NCI-H1105 (cell line): ENCODE data around the gene GZF1.

ENCODE experiments used
- DNase-seq: peaks from one replicate; lab custom pipeline; 2025; lab: John Stamatoyannopoulos, UW

GZF1 gene

GRCh38 chr20:23369072-23369823, 7.3 kb downstream of the GZF1 start:
- DNase-seq = no peak

GRCh38 chr20:23370274-23370673, 8.3 kb downstream of the GZF1 start:
- DNase-seq = no peak

GRCh38 chr20:23370873-23371272, 8.9 kb downstream of the GZF1 start:
- no peak for DNase-seq

GRCh38 chr20:23371496-23371895, 9.5 kb downstream of the GZF1 start:
- no peak for DNase-seq

GRCh38 chr20:23374441-23374840, 12.5 kb downstream of the GZF1 start:
- DNase-seq = no peak

GRCh38 chr20:23375827-23376226, 13.8 kb downstream of the GZF1 start:
- no peak for DNase-seq

GRCh38 chr20:23379772-23380171, 17.8 kb downstream of the GZF1 start:
- no peak for DNase-seq

GRCh38 chr20:23381876-23382275, 19.9 kb downstream of the GZF1 start:
- no peak for DNase-seq

GRCh38 chr20:23386304-23387117, 24.5 kb downstream of the GZF1 start:
- DNase-seq = no peak

- no peak for DNase-seq
Observed at GRCh38 chr20:23387118-23387443, 25.1 kb downstream of the GZF1 start.

- DNase-seq = no peak
Observed at GRCh38 chr20:23390091-23390774, 28.3 kb downstream of the GZF1 start.

GRCh38 chr20:23391707-23392310, 29.8 kb downstream of the GZF1 start:
- DNase-seq = no peak

- no peak for DNase-seq
Observed at GRCh38 chr20:23393996-23394775, 32.2 kb downstream of the GZF1 start.

GRCh38 chr20:23396950-23397627, 35.1 kb downstream of the GZF1 start:
- no peak for DNase-seq

- DNase-seq = no peak
Observed at GRCh38 chr20:23397961-23398360, 36.0 kb downstream of the GZF1 start.

- no peak for DNase-seq
Observed at GRCh38 chr20:23399568-23400241, 37.7 kb downstream of the GZF1 start.

GRCh38 chr20:23401051-23401450, 39.1 kb downstream of the GZF1 start:
- DNase-seq = no peak

- DNase-seq = no peak
Observed at GRCh38 chr20:23403751-23404150, 41.8 kb downstream of the GZF1 start.

- no peak for DNase-seq
Observed at GRCh38 chr20:23404196-23404595, 42.2 kb downstream of the GZF1 start.

GRCh38 chr20:23406880-23407279, 44.9 kb downstream of the GZF1 start:
- no peak for DNase-seq
